Transverse colon (tissue), 3 donors: ENCODE results near the gene TLDC2.

Experiments used
- POLR2A ChIP-seq: fragments of 450-650 bp; IDR thresholded peaks from one replicate; pipeline ENCODE4 v1.6.1; 2016; ENCODE audit warnings: antibody characterized with exemption, mild to moderate bottlenecking, moderate library complexity
- TF ChIP-seq, protein P1 (sequence below), 5 experiments: fragments of 200-600 bp in 3 of 5; fragments of 450-650 bp in 2 of 5; sonication (generic) in 3 of 5; IDR thresholded peaks; 1 replicate in 2 of 5; 2 replicates in 3 of 5; pipeline ENCODE4 v1.5.1; 2016 to 2017; ENCODE audit warnings: antibody characterized with exemption in 5 of 5, inconsistent platforms in 3 of 5, mild to moderate bottlenecking in 2 of 5, moderate library complexity in 1 of 5

DNA sequence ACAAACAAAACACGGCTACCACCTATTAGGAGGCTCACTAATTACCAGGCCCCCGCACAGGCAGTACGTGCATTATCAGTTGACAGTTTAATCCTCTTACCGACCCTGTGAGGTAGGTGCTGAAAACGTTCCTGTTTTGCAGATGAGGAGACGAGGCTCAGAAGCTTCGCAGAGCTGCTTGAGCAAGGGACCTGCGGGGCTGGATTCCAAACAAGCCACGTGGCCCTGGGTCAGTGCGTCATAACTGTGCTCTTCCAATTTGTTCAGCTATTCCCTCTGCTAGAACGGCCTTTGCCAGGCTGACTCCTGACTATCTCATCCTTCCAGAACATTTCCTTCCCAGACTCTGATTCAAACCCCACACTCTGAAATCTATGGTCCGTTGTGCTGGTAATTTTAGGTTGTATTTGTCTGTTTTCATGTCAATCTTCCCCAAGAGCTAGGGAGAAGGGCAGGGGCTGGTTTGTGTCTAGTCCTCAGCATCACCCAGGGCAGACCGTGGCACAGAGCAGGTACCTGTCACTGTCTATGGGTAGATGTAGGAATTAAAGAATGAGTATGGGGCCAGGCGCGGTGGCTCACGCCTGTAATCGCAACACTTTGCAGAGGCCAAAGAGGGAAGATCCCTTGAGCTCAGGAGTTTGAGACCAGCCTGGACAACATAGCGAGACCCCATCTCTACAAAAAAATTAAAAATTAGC is 28.8 kb upstream of the TLDC2 start:
- TF ChIP-seq POLR2A, result no peak
- TF ChIP-seq, protein P1, sequence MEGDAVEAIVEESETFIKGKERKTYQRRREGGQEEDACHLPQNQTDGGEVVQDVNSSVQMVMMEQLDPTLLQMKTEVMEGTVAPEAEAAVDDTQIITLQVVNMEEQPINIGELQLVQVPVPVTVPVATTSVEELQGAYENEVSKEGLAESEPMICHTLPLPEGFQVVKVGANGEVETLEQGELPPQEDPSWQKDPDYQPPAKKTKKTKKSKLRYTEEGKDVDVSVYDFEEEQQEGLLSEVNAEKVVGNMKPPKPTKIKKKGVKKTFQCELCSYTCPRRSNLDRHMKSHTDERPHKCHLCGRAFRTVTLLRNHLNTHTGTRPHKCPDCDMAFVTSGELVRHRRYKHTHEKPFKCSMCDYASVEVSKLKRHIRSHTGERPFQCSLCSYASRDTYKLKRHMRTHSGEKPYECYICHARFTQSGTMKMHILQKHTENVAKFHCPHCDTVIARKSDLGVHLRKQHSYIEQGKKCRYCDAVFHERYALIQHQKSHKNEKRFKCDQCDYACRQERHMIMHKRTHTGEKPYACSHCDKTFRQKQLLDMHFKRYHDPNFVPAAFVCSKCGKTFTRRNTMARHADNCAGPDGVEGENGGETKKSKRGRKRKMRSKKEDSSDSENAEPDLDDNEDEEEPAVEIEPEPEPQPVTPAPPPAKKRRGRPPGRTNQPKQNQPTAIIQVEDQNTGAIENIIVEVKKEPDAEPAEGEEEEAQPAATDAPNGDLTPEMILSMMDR (IDR thresholded peaks at IDR 0.05), result no peak
